Measurements from ENCODE around the gene RTTN. TPM values are rescaled to one million over a fixed set of nuclear protein-coding genes. Genes with fewer than 3 reads are reported as not detected.

The RTTN gene
- total and polyA plus RNA-seq, 2 donors (not counting 3 experiments of a cell fraction or from before 2014, with no cell fraction given): 3.1 to 17.4 TPM

GRCh38 chr18:70233974-70234373 is 28.5 kb upstream of the RTTN start:
- no peak overlapping the region for H3K4me2 ChIP-seq (ENCODE audit: insufficient read depth, low read length)
- no peak overlapping the region for H3K27ac ChIP-seq (ENCODE audit: insufficient read depth, low read depth, low read length)
- no peaks in the 10 kb centered on the region for H3K79me2 ChIP-seq (ENCODE audit: control insufficient read depth, insufficient read depth, low read length)
- no peak for TF ChIP-seq FOS (IDR thresholded peaks at IDR 0.05; ENCODE audit: borderline replicate concordance, insufficient read depth, low read length)
- no peak for TF ChIP-seq GATA2 (IDR thresholded peaks at IDR 0.05; ENCODE audit: insufficient read depth, insufficient read length, low read depth, low read length)
- TF ChIP-seq POLR2A (IDR thresholded peaks at IDR 0.05; ENCODE audit: low read depth, low read length): no peak
- no peak for TF ChIP-seq CTCF (IDR thresholded peaks at IDR 0.05; ENCODE audit: extremely low read depth in 1 of 2, insufficient read depth in 1 of 2, low read depth in 1 of 2, low read length in 2 of 2)
- TF ChIP-seq JUN (IDR thresholded peaks at IDR 0.05; ENCODE audit: borderline replicate concordance, insufficient read depth, insufficient read length, low read depth): no peak
- no peak for TF ChIP-seq EZH2 (IDR thresholded peaks at IDR 0.05; ENCODE audit: borderline replicate concordance, low read depth, low read length, severe bottlenecking)
- no peak for TF ChIP-seq MYC (IDR thresholded peaks at IDR 0.05; ENCODE audit: low read depth, low read length)
- no peak for TF ChIP-seq POLR2AphosphoS5 (IDR thresholded peaks at IDR 0.05; ENCODE audit: insufficient read depth, low read depth, low read length)
- TF ChIP-seq MAX (IDR thresholded peaks at IDR 0.05; ENCODE audit: insufficient read depth, insufficient read length): no peak
- BruUV-seq (replicated peaks): no TSS peak
- POLR2A ChIA-PET: no interaction called here
- H3K9me1 ChIP-seq (replicated peaks; ENCODE audit: control insufficient read depth, extremely low read depth, insufficient read depth, low read length): no peaks in the 10 kb centered on the region
- H3K9me3 ChIP-seq (replicated peaks; ENCODE audit: control insufficient read depth, insufficient read depth, low read length): no peaks in the 10 kb centered on the region
- H3K36me3 ChIP-seq (ENCODE audit: control insufficient read depth in 2 of 2, extremely low read depth in 1 of 2, insufficient read depth in 2 of 2, low read length in 2 of 2): no peaks in the 10 kb centered on the region
- no peaks in the 10 kb centered on the region for H4K20me1 ChIP-seq (replicated peaks; ENCODE audit: control insufficient read depth, extremely low read depth, insufficient read depth, low read length)
- no peak overlapping the region for H3K9ac ChIP-seq (replicated peaks; ENCODE audit: extremely low read depth, insufficient read depth, low read length)
- CTCF ChIA-PET: no interaction called here
- DNase-seq (ENCODE audit: low read depth, low spot score) (no peak), FAIRE-seq (no peak)
- H3K27me3 ChIP-seq (ENCODE audit: control insufficient read depth in 2 of 2, insufficient read depth in 2 of 2, low read length in 2 of 2): peaks cover 0 to 2% of the 10 kb centered on the region in 2 experiments
- no peaks in the 10 kb centered on the region for H3K4me1 ChIP-seq (ENCODE audit: control insufficient read depth, extremely low read depth, insufficient read depth, low read length)
- no peak overlapping the region for H2AFZ ChIP-seq (ENCODE audit: low read depth, low read length)
- no peak overlapping the region for H3K4me3 ChIP-seq (replicated peaks in 1 of 3; ENCODE audit: insufficient read depth in 1 of 3, low read depth in 1 of 3, low read length in 3 of 3)
- dilution Hi-C loops (cut with MboI; ENCODE audit: extremely low pct_ligation_motif_present, low sequenced_read_pairs): no loop called here
- intact Hi-C loops (cut with micrococcal nuclease): no loop called here
